HG03103 (cell line): ENCODE measurements around the gene UBE2J2.
"Not testable (repeated sequence)": the region's sequence is repeated elsewhere in the genome, so short reads cannot be mapped to it uniquely, and the experiment has no call there.

Experiments
- ATAC-seq: cut with Tn5 transposase; IDR thresholded peaks from one replicate; pipeline ENCODE4 v1.9.1; 2021; ENCODE audit warnings: low read depth; ENCODE audit not compliant: unreplicated experiment

Gene UBE2J2

GRCh38 chr1:1259540-1259939 lies 14.1 kb downstream of the UBE2J2 start:
- no peak for ATAC-seq

GRCh38 chr1:1259119-1259488 lies 14.6 kb downstream of the UBE2J2 start:
- no peak for ATAC-seq

- no peak for ATAC-seq
Observed at GRCh38 chr1:1256956-1257871, 16.4 kb downstream of the UBE2J2 start.

- no peak for ATAC-seq
Observed at GRCh38 chr1:1255611-1256010, 18.0 kb downstream of the UBE2J2 start.

- ATAC-seq: no peak
Observed at GRCh38 chr1:1255078-1255477, 18.6 kb downstream of the UBE2J2 start.

- ATAC-seq: no peak
Observed at GRCh38 chr1:1254667-1254998, 19.0 kb downstream of the UBE2J2 start.

GRCh38 chr1:1253972-1254666 lies 19.5 kb downstream of the UBE2J2 start:
- ATAC-seq: no peak

GRCh38 chr1:1253314-1253713 lies 20.3 kb downstream of the UBE2J2 start:
- ATAC-seq: no peak

GRCh38 chr1:1250786-1251284 lies 22.8 kb downstream of the UBE2J2 start:
- ATAC-seq: no peak

GRCh38 chr1:1248009-1248913 lies 25.4 kb downstream of the UBE2J2 start:
- ATAC-seq: not testable (repeated sequence)

GRCh38 chr1:1247341-1247913 lies 26.2 kb downstream of the UBE2J2 start:
- ATAC-seq: no peak

- no peak for ATAC-seq
Observed at GRCh38 chr1:1246577-1247340, 26.9 kb downstream of the UBE2J2 start, which contains the start of gene C1QTNF12. TSS of gene C1QTNF12 (minus strand) at chr1:1246722. CDS start at chr1:1246690, 32 bp downstream.

GRCh38 chr1:1245817-1246576 lies 27.7 kb downstream of the UBE2J2 start:
- no peak for ATAC-seq

GRCh38 chr1:1245178-1245816 lies 28.4 kb downstream of the UBE2J2 start:
- no peak for ATAC-seq

- ATAC-seq: no peak
Observed at GRCh38 chr1:1244192-1244811, 29.4 kb downstream of the UBE2J2 start.

- no peak for ATAC-seq
Observed at GRCh38 chr1:1243807-1244191, 29.9 kb downstream of the UBE2J2 start.

- ATAC-seq: no peak
Observed at GRCh38 chr1:1243266-1243660, 30.4 kb downstream of the UBE2J2 start.
